HG02852 (cell line): ENCODE results near the gene PDE4D.

Experiments used
- ATAC-seq: cut with Tn5 transposase; IDR thresholded peaks from one replicate; pipeline ENCODE4 v1.9.1; 2021; ENCODE audit warnings: mild to moderate bottlenecking, moderate library complexity; ENCODE audit not compliant: unreplicated experiment

The PDE4D gene

GRCh38 chr5:59038798-59039295, 854.7 kb downstream of the PDE4D start:
- no peak for ATAC-seq

GRCh38 chr5:59037941-59038797, 855.4 kb downstream of the PDE4D start:
- ATAC-seq: no peak

GRCh38 chr5:59037453-59037852, 856.1 kb downstream of the PDE4D start:
- ATAC-seq: no peak

- no peak for ATAC-seq
Measured at GRCh38 chr5:59037041-59037440, 856.5 kb downstream of the PDE4D start.

- ATAC-seq: no peak
Measured at GRCh38 chr5:59036274-59036961, 857.1 kb downstream of the PDE4D start.

- ATAC-seq: no peak
Measured at GRCh38 chr5:59035681-59036080, 857.8 kb downstream of the PDE4D start.

- no peak for ATAC-seq
Measured at GRCh38 chr5:59034498-59035186, 858.9 kb downstream of the PDE4D start.

GRCh38 chr5:59027145-59027907, 866.2 kb downstream of the PDE4D start:
- no peak for ATAC-seq

GRCh38 chr5:59025734-59026133, 867.8 kb downstream of the PDE4D start:
- ATAC-seq: no peak

GRCh38 chr5:59021837-59022514, 871.5 kb downstream of the PDE4D start:
- no peak for ATAC-seq

- ATAC-seq: no peak
Measured at GRCh38 chr5:59021286-59021673, 872.2 kb downstream of the PDE4D start.

- no peak for ATAC-seq
Measured at GRCh38 chr5:59020611-59021285, 872.8 kb downstream of the PDE4D start.

GRCh38 chr5:59019078-59019477, 874.4 kb downstream of the PDE4D start:
- no peak for ATAC-seq

GRCh38 chr5:59016925-59017324, 876.6 kb downstream of the PDE4D start:
- no peak for ATAC-seq

- no peak for ATAC-seq
Measured at GRCh38 chr5:59008816-59009473, 884.6 kb downstream of the PDE4D start.

GRCh38 chr5:59007460-59008063, 886.0 kb downstream of the PDE4D start:
- no peak for ATAC-seq

- no peak for ATAC-seq
Measured at GRCh38 chr5:59005934-59006701, 887.4 kb downstream of the PDE4D start.

- no peak for ATAC-seq
Measured at GRCh38 chr5:59003641-59004040, 889.9 kb downstream of the PDE4D start.
